GM12801 (cell line): ENCODE measurements around the gene TBC1D4.

Experiments
- CTCF ChIP-seq: IDR thresholded peaks from one replicate; pipeline ENCODE4 v1.5.1; 2011; ENCODE audit warnings: control low read depth; ENCODE audit not compliant: insufficient read length; ENCODE audit errors: extremely low read depth

TBC1D4 gene

DNA sequence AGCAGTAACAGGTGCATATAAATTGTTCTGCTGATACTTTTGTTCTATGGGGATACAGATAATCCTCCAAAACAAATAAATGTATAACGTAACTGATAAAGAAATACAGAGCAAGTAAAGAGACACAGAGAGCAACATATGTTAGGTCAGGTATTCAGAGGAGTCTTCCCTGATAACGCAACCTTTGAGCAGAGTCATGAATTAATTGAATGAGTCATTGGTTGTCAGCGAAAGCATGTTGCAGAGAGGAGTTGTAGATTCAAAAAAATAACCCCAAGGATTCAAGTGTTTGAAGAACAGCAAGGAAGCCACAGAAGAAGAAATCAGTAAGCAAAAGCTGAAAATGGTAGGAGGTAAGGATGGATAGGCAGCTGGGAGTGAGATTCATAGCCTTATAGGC is 245.2 kb downstream of the TBC1D4 start:
- no peak for TF ChIP-seq CTCF
